A549 treated with AZD9567 at 1 μM for 4 hours (cell line): ENCODE measurements around the gene TACR1. TPM values are rescaled to one million over a fixed set of nuclear protein-coding genes. Genes with fewer than 3 reads are reported as not detected.

Experiments used
- total RNA-seq: library from RNA; stranded (reverse); fragments of 200-300 nt; extraction: Qiagen RNA extraction; gene quantifications from 5 replicates; pipeline ENCODE4 v1.2.3, GENCODE V29; 2022; ENCODE audit not compliant: insufficient read depth

Gene TACR1, protein sequence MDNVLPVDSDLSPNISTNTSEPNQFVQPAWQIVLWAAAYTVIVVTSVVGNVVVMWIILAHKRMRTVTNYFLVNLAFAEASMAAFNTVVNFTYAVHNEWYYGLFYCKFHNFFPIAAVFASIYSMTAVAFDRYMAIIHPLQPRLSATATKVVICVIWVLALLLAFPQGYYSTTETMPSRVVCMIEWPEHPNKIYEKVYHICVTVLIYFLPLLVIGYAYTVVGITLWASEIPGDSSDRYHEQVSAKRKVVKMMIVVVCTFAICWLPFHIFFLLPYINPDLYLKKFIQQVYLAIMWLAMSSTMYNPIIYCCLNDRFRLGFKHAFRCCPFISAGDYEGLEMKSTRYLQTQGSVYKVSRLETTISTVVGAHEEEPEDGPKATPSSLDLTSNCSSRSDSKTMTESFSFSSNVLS
- 0.05 to 0.14 TPM (median 0.08 TPM) in 4 of 5 replicates, not detected in the other for total RNA-seq

GRCh38 chr2:75199428-75200011 lies at the start of gene TACR1:
TACR1 (minus strand) TSS chr2:75199520; CDS start chr2:75198934, 586 bp downstream.

Other genes with a start within 250 kb of the TACR1 start
- gene POLE4, start 240.9 kb downstream of the TACR1 start, total RNA-seq: 92.4 to 177 TPM (median 171 TPM) in 5 replicates